ENCODE measurements around the gene CHD2. TPM values are rescaled to one million over a fixed set of nuclear protein-coding genes. Genes with fewer than 3 reads are reported as not detected.

Gene CHD2
- total RNA-seq, 2 donors from 2014 or later = 31.1 to 37.9 TPM

DNA sequence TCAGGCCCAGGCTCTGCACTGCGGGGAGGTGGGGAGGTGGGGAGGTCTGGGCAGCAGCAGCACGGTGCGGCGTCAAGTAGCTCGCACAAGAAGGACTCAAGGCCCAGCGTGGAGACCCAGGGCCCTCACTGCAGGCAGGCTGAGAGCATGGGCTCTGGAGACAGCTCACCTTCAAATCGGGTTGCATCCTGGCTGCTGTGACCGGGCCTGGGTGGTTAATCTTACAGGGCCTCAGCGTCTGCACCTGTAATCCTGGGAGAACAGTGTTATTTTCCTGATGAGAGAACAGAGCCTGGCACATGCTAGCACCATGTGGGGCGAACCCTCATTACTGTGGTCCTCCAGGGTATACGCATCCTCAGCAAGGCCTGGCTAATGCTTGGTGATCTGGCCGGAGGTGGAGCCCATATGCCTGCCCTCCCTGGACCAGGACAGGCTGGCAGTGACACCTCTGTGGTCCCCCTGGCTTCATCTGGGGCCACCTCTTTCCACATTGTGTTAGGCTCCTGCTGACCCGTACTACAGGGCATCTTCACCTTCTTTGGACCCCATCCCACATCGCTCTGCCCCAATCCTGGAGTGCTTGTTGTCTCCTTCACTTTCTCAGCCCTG, 133.4 kb downstream of the CHD2 start:
- no peak for DNase-seq (ENCODE audit: low spot score)
- no peak for TF ChIP-seq CTCF (IDR thresholded peaks at IDR 0.05)
- Histone ChIP-seq H3K36me3 (no peaks in the 10 kb centered on the region), H3K4me3 (no peak overlapping the region), H3K4me1 (peaks cover 0 to 31% of the 10 kb centered on the region in 2 donors), H3K9me3 (no peaks in the 10 kb centered on the region), H3K27ac (no peak overlapping the region), H3K27me3 (no peaks in the 10 kb centered on the region)

- Histone ChIP-seq H3K9me3 (no peaks in the 10 kb centered on the region), H3K27me3 (no peaks in the 10 kb centered on the region), H3K27ac (no peak overlapping the region), H3K36me3 (no peaks in the 10 kb centered on the region), H3K4me1 (peaks cover 0 to 22% of the 10 kb centered on the region in 2 donors), H3K4me3 (no peak overlapping the region)
- no peak for TF ChIP-seq CTCF (IDR thresholded peaks at IDR 0.05)
- no peak for DNase-seq (ENCODE audit: low spot score)
Observed at GRCh38 chr15:93034512-93034911, 134.4 kb downstream of the CHD2 start.

DNA sequence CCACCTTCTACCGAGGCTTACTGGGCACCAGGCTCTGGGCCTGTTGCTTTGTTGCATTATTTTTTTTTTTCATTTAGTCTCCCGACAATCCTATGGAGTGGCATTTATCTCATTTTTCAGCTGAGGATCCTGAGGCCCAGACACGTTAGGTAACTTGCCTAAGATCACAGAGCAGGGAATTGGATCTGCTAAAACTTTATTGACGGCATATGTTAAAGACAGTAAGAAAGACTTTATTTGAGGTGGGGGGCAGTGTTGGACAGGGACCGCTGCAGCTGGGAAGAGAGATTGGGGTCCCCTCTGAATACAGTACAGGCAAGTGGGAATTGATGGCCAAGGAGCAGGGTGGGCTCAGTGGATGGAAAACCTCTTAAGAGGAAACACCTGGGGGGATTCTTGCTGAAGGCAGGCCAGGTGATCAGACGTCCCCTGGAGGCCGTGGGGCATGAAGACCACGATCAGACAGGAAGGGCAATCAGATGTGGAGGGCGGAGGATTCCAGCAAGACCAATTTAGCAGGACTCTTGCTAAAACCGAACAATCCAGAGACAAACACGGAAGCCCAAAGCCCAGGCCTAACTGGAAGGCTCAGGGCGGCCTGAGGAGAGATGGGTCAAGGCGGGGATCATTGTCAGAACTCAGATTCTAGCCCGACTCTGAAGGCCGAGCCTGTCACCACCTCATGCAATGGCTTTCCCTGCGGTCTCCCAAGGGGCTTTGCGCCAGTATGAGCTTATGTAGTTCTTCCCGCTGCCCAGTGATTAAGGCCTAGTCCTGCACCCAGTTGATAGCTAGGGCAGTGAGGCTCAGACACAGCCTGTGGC, 135.2 kb downstream of the CHD2 start:
- no peak for DNase-seq (ENCODE audit: low spot score)
- H3K9me3 ChIP-seq = no peaks in the 10 kb centered on the region
- no peaks in the 10 kb centered on the region for H3K36me3 ChIP-seq
- peaks cover 0 to 14% of the 10 kb centered on the region in 2 donors for H3K4me1 ChIP-seq
- H3K4me3 ChIP-seq = no peak overlapping the region
- no peak for TF ChIP-seq CTCF (IDR thresholded peaks at IDR 0.05)
- H3K27ac ChIP-seq = no peak overlapping the region
- H3K27me3 ChIP-seq = no peaks in the 10 kb centered on the region

DNA sequence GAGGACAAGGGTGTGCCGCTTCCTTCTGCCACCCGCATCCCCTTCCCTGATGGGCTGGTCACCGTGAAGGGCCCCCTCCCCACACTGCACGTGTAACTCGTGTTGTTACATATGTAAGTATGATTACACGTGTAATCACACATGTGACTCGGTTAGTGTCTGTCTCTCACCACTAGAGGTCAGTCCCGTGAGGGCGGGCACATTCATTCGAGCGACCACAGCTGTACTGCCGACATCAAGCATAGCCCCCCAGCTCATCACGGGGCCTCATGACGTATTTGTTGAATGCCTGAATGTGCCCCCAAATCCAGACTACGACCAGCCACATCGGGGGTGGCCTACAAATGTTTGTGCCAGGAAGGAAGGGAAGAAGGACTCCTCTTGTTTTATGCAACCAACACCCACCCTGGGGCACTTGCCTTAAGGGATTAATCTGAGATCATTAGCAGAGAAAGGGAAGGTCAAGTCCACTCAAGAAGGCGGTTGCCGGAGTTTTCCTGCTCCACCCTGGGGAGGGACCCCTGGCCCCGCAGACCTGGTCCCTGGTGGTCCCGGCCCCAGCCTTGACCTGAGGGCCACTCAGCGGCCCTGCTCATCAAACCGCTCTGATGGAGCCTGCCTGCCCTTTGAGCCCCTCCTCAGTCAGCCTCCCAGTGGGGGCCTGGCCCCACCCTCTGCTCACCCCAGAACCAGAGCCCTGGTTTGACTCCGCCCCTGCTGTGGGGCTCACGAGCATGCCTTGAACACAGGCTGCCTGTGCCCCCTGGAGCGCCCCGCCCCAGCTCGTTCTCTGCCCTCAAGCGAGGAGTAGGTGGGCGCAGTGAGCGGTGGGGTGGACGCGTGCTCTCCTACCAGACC, 136.1 kb downstream of the CHD2 start:
- no peak overlapping the region for H3K4me3 ChIP-seq
- H3K27me3 ChIP-seq = no peaks in the 10 kb centered on the region
- TF ChIP-seq CTCF (IDR thresholded peaks at IDR 0.05) = peak in 1 of 2 donors; percentile 63
- peaks cover 0 to 6% of the 10 kb centered on the region in 2 donors for H3K4me1 ChIP-seq
- H3K27ac ChIP-seq = no peak overlapping the region
- no peak for DNase-seq (ENCODE audit: low spot score)
- no peaks in the 10 kb centered on the region for H3K9me3 ChIP-seq
- H3K36me3 ChIP-seq = no peaks in the 10 kb centered on the region

GRCh38 chr15:93036951-93037819, 137.1 kb downstream of the CHD2 start:
- peak; percentile 74 for DNase-seq (ENCODE audit: low spot score)
- TF ChIP-seq CTCF (IDR thresholded peaks at IDR 0.05) = peak in 1 of 2 donors; percentile 34
- Histone ChIP-seq H3K27ac (peak overlapping the region in 1 of 2 donors; percentile 42), H3K4me3 (no peak overlapping the region), H3K27me3 (no peaks in the 10 kb centered on the region), H3K9me3 (no peaks in the 10 kb centered on the region), H3K4me1 (peaks cover 0 to 6% of the 10 kb centered on the region in 2 donors), H3K36me3 (no peaks in the 10 kb centered on the region)

All from right atrium auricular region (tissue), 2 donors.